DND-41 (cell line): ENCODE data around the gene EML1.

Experiments used
- EZH2 ChIP-seq: IDR thresholded peaks from 3 replicates; pipeline ENCODE4 v1.6.1; 2012; ENCODE audit warnings: borderline replicate concordance, low read depth, mild to moderate bottlenecking, moderate library complexity, low read length, inconsistent platforms; ENCODE audit not compliant: severe bottlenecking
- TF ChIP-seq, protein P1 (sequence below): IDR thresholded peaks from 2 replicates; pipeline ENCODE4 v1.5.1; 2012; ENCODE audit warnings: borderline replicate concordance, low read length, moderate library complexity, mild to moderate bottlenecking; ENCODE audit not compliant: poor library complexity, severe bottlenecking; ENCODE audit errors: extremely low read depth

DNA sequence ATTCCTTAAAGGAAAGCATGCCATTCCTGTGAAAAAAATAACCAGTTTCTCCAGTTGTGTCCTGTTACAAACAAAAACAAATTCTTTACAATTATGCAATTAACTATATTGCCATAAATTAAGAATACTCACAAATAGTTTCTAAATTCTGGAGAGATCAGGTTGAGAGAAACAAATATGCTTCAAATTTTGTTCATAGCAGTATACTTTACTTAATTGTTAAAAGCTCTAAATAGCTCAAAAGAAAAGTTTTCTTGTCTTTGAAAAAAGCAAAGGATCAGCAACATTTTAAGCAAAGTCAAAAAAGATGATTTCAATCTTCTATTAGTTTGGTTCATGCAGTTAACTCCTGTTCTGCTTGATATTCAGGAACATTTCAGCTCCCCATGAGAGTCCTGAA is 109.7 kb downstream of the EML1 start:
- TF ChIP-seq, protein P1, sequence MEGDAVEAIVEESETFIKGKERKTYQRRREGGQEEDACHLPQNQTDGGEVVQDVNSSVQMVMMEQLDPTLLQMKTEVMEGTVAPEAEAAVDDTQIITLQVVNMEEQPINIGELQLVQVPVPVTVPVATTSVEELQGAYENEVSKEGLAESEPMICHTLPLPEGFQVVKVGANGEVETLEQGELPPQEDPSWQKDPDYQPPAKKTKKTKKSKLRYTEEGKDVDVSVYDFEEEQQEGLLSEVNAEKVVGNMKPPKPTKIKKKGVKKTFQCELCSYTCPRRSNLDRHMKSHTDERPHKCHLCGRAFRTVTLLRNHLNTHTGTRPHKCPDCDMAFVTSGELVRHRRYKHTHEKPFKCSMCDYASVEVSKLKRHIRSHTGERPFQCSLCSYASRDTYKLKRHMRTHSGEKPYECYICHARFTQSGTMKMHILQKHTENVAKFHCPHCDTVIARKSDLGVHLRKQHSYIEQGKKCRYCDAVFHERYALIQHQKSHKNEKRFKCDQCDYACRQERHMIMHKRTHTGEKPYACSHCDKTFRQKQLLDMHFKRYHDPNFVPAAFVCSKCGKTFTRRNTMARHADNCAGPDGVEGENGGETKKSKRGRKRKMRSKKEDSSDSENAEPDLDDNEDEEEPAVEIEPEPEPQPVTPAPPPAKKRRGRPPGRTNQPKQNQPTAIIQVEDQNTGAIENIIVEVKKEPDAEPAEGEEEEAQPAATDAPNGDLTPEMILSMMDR: no peak
- no peak for TF ChIP-seq EZH2
